Measurements from ENCODE around the gene TSPYL1.

TSPYL1 gene

GRCh38 chr6:116256694-116257093 lies 23.0 kb downstream of the TSPYL1 start:
- DNase-seq = no peak

- no peak for DNase-seq
These were observed 24.4 kb downstream of the TSPYL1 start for GRCh38 chr6:116255246-116255800.

GRCh38 chr6:116254297-116255056 lies 25.3 kb downstream of the TSPYL1 start:
- peak; percentile 45 for DNase-seq

GRCh38 chr6:116253505-116254296 lies 26.0 kb downstream of the TSPYL1 start, which contains the start of gene TSPYL4:
Gene TSPYL4, minus strand, starts transcription at chr6:116254075. Its CDS starts 67 bp downstream, at chr6:116254008.
- peak; percentile 100 for DNase-seq

GRCh38 chr6:116253188-116253504 lies 26.6 kb downstream of the TSPYL1 start:
- no peak for DNase-seq

- no peak for DNase-seq
These were observed 28.0 kb downstream of the TSPYL1 start for GRCh38 chr6:116251568-116252384.

- no peak for DNase-seq
These were observed 31.2 kb downstream of the TSPYL1 start for GRCh38 chr6:116248577-116248976.

- DNase-seq = no peak
These were observed 32.4 kb downstream of the TSPYL1 start for GRCh38 chr6:116247285-116247684.

DNA sequence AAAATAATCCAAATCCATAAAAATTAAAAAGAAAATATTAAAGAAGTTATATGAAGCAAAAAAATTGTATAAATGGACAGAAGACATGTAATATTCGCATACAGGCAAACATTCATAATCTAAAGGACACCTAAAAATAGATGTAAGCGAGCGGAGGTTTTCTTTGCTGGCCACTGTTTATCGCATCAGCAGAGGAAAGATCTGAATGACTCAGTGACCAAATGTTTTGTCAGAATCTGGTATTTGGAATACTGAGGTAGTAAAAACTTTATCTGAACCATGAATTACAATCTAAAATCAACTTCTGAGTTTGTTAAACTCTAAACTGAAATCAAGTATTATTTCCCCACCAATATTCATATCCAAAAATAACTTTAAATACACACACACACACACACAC lies 33.6 kb downstream of the TSPYL1 start:
- no peak for DNase-seq

GRCh38 chr6:116244284-116244683 lies 35.4 kb downstream of the TSPYL1 start:
- DNase-seq = peak; percentile 54

DNA sequence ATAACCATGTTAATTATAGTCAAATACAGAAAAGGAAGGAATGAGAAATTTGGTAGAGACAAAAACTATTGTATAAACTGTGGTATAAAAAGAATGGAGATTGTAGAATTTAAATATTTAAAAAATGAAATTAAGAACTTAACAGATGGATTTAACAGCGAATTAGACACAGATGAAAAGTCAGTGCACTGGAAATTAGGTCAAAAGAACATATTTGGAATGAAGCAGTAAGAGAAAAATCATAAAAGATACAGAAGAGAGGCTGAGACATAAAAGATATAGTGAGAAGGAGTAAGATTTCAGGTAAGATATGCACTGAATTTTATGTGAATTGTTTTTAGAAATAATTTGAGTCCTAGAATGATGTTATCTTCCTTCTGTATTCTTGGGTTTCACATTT lies 39.9 kb downstream of the TSPYL1 start:
- no peak for DNase-seq

GRCh38 chr6:116239256-116239655 lies 40.5 kb downstream of the TSPYL1 start:
- DNase-seq = no peak

- no peak for DNase-seq
These were observed 41.6 kb downstream of the TSPYL1 start for GRCh38 chr6:116238083-116238482.

- no peak for DNase-seq
These were observed 45.0 kb downstream of the TSPYL1 start for GRCh38 chr6:116234689-116235088.

- DNase-seq = peak; percentile 75
These were observed 50.3 kb downstream of the TSPYL1 start for GRCh38 chr6:116229287-116229913.
